GM23338 (cell line): ENCODE results near the gene CXCR5. TPM values are rescaled to one million over a fixed set of nuclear protein-coding genes. Genes with fewer than 3 reads are reported as not detected.

Experiments used
- ATAC-seq: fragments of 200-7000 bp; cut with Tn5 transposase; 3 replicates; pipeline ENCODE4 v1.9.1; 2020
- DNase-seq: peaks from one replicate; pipeline ENCODE4 v3.0.0-alpha.2; 2015; ENCODE audit warnings: low spot score
- H2AFZ ChIP-seq: fragments of 200-600 bp; sonication (generic); 2 replicates; pipeline ENCODE4 v1.8.0; 2016; ENCODE audit warnings: antibody characterized with exemption, mild to moderate bottlenecking, moderate library complexity
- H3F3A ChIP-seq: fragments of 200-600 bp; sonication (generic); replicated peaks from 2 replicates; pipeline ENCODE4 v1.8.0; 2017; ENCODE audit warnings: antibody characterized with exemption, mixed run types, low read depth
- H3K27ac ChIP-seq: fragments of 200-600 bp; sonication (generic); 2 replicates; pipeline ENCODE4 v1.6.1; 2016; ENCODE audit warnings: low read depth
- H3K27me3 ChIP-seq: fragments of 200-600 bp; sonication (generic); 2 replicates; pipeline ENCODE4 v1.8.0; 2016; ENCODE audit warnings: mild to moderate bottlenecking, mixed run types, moderate library complexity; ENCODE audit not compliant: insufficient read depth
- H3K36me3 ChIP-seq: fragments of 200-600 bp; sonication (generic); 2 replicates; pipeline ENCODE4 v1.8.0; 2016; ENCODE audit warnings: mild to moderate bottlenecking; ENCODE audit not compliant: insufficient read depth
- H3K4me1 ChIP-seq: fragments of 200-600 bp; sonication (generic); 2 replicates; pipeline ENCODE4 v1.8.0; 2016; ENCODE audit warnings: mild to moderate bottlenecking, moderate library complexity; ENCODE audit not compliant: insufficient read depth
- H3K4me2 ChIP-seq: fragments of 200-600 bp; sonication (generic); 2 replicates; pipeline ENCODE4 v1.7.1; 2017; ENCODE audit warnings: mixed run types
- H3K4me3 ChIP-seq: fragments of 200-600 bp; sonication (generic); 2 replicates; pipeline ENCODE4 v1.6.1; 2016; ENCODE audit warnings: mixed run types
- H3K79me2 ChIP-seq: fragments of 200-600 bp; sonication (generic); replicated peaks from 2 replicates; pipeline ENCODE4 v1.8.0; 2017; ENCODE audit warnings: mild to moderate bottlenecking; ENCODE audit not compliant: insufficient read depth
- H3K9me2 ChIP-seq: fragments of 200-600 bp; sonication (generic); 2 replicates; pipeline ENCODE4 v1.8.0; 2017; ENCODE audit not compliant: insufficient read depth
- H4K20me1 ChIP-seq: fragments of 200-600 bp; sonication (generic); replicated peaks from 2 replicates; pipeline ENCODE4 v1.8.0; 2017; ENCODE audit warnings: mild to moderate bottlenecking; ENCODE audit not compliant: insufficient read depth
- H3K27ac Mint-ChIP-seq: 2 replicates; pipeline ENCODE4 v1.8.0; 2020; ENCODE audit warnings: inconsistent platforms, mild to moderate bottlenecking, moderate library complexity, mixed read lengths
- H3K27me3 Mint-ChIP-seq: 3 replicates; pipeline ENCODE4 v1.8.0; 2022; ENCODE audit warnings: low read depth, mild to moderate bottlenecking, moderate library complexity, mixed read lengths, inconsistent platforms; ENCODE audit not compliant: insufficient read depth, poor library complexity
- H3K36me3 Mint-ChIP-seq: 3 replicates; pipeline ENCODE4 v1.8.0; 2021; ENCODE audit warnings: low read depth, mild to moderate bottlenecking, inconsistent platforms, moderate library complexity, mixed read lengths
- H3K4me1 Mint-ChIP-seq: 3 replicates; pipeline ENCODE4 v1.8.0; 2020; ENCODE audit warnings: mild to moderate bottlenecking, inconsistent platforms, mixed read lengths
- H3K4me3 Mint-ChIP-seq: 3 replicates; pipeline ENCODE4 v1.8.0; 2021; ENCODE audit warnings: moderate library complexity, mild to moderate bottlenecking, inconsistent platforms, mixed read lengths
- H3K9me3 Mint-ChIP-seq: 3 replicates; pipeline ENCODE4 v1.8.0; 2020; ENCODE audit warnings: moderate library complexity, mild to moderate bottlenecking, inconsistent platforms, mixed read lengths
- CREB1 ChIP-seq: fragments of 250-450 bp; sonication (Bioruptor Pico); IDR thresholded peaks from 2 replicates; pipeline ENCODE4 v1.5.0; 2020; ENCODE audit warnings: low read depth, mild to moderate bottlenecking, moderate library complexity
- ETS1 ChIP-seq: IDR thresholded peaks from 2 replicates; pipeline ENCODE4 v1.6.1; 2016; ENCODE audit warnings: antibody characterized with exemption
- EZH2 ChIP-seq: fragments of 200-600 bp; sonication (generic); IDR thresholded peaks from one replicate; pipeline ENCODE4 v1.8.0; 2017; ENCODE audit warnings: antibody characterized with exemption, mild to moderate bottlenecking, low read depth; ENCODE audit not compliant: unreplicated experiment
- EZH2phosphoT487 ChIP-seq: fragments of 200-600 bp; sonication (generic); IDR thresholded peaks from one replicate; pipeline ENCODE4 v1.8.1; 2018; ENCODE audit warnings: antibody characterized with exemption; ENCODE audit not compliant: unreplicated experiment
- JUNB ChIP-seq: IDR thresholded peaks from one replicate; pipeline ENCODE4 v1.6.1; 2016; ENCODE audit warnings: antibody characterized with exemption; ENCODE audit not compliant: unreplicated experiment
- NANOG ChIP-seq: IDR thresholded peaks from 2 replicates; pipeline ENCODE4 v1.6.1; 2016; ENCODE audit warnings: antibody characterized with exemption, borderline replicate concordance
- POLR2AphosphoS5 ChIP-seq: IDR thresholded peaks from 2 replicates; pipeline ENCODE4 v1.6.1; 2016; ENCODE audit warnings: antibody characterized with exemption, low read depth
- STAT1 ChIP-seq: IDR thresholded peaks from one replicate; pipeline ENCODE4 v1.6.1; 2016; ENCODE audit warnings: antibody characterized with exemption; ENCODE audit not compliant: unreplicated experiment
- ZNF114 ChIP-seq: fragments of 250-450 bp; sonication (Bioruptor Pico); IDR thresholded peaks from 2 replicates; pipeline ENCODE4 v1.5.0; 2020; ENCODE audit warnings: mild to moderate bottlenecking, moderate library complexity
- ZNF331 ChIP-seq: fragments of 250-450 bp; sonication (Bioruptor Pico); IDR thresholded peaks from 2 replicates; pipeline ENCODE4 v1.5.0; 2020; ENCODE audit warnings: low read depth, mild to moderate bottlenecking, moderate library complexity
- ZNF462 ChIP-seq: fragments of 250-450 bp; sonication (Bioruptor Pico); IDR thresholded peaks from 2 replicates; pipeline ENCODE4 v1.5.0; 2020; ENCODE audit warnings: mild to moderate bottlenecking, moderate library complexity
- polyA plus RNA-seq: library from polyadenylated mRNA; unstranded; fragments of >200 nt; fragmentation: Nextera tagmentation; extraction: Ambion mirVana; gene quantifications from 2 replicates; pipeline ENCODE4 v1.2.1, GENCODE V29; 2016
- total RNA-seq: library from RNA; depleted of rRNA; stranded (reverse); fragments of >200 nt; shearing (Covaris generic); gene quantifications from 2 replicates; pipeline ENCODE4 v1.2.3, GENCODE V29; 2014
- TF ChIP-seq, protein P1 (sequence below): IDR thresholded peaks from one replicate; pipeline ENCODE4 v1.6.1; 2018; ENCODE audit warnings: antibody characterized with exemption; ENCODE audit not compliant: unreplicated experiment
- TF ChIP-seq, protein P2 (sequence below), 2 experiments: fragments of 200-600 bp in 1 of 2; sonication (generic) in 1 of 2; conservative IDR thresholded peaks; 2 replicates each; pipeline versions ENCODE4 v1.5.1 to v1.6.1; 2016 to 2017; ENCODE audit warnings: antibody characterized with exemption in 2 of 2, low read depth in 2 of 2, mild to moderate bottlenecking in 2 of 2, moderate library complexity in 1 of 2

CXCR5 gene
- total and polyA plus RNA-seq, 2 experiments from 2014 or later, result 0.18 TPM; not detected in 1

DNA sequence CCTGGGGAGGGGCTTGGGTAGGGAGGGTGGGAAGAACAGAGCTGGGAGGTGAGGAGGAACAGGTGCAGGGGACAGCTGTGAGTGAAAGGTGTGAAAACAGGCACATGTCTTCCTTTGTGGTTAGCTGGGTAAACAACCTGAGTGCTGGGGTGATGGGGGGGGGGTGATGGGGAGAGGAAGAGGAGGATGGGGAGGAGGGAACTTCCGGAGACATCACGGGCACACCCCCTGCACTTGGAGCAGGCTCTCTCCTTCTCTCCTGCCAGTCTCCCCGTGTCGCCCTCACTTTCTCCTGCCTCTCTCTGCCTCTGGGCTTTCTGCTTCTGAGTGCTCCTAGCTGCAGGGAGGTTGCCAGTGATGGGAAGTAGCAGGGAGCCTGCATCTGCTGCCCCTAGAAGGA is 8.8 kb downstream of the CXCR5 start (continued):
- TF ChIP-seq, protein P1, sequence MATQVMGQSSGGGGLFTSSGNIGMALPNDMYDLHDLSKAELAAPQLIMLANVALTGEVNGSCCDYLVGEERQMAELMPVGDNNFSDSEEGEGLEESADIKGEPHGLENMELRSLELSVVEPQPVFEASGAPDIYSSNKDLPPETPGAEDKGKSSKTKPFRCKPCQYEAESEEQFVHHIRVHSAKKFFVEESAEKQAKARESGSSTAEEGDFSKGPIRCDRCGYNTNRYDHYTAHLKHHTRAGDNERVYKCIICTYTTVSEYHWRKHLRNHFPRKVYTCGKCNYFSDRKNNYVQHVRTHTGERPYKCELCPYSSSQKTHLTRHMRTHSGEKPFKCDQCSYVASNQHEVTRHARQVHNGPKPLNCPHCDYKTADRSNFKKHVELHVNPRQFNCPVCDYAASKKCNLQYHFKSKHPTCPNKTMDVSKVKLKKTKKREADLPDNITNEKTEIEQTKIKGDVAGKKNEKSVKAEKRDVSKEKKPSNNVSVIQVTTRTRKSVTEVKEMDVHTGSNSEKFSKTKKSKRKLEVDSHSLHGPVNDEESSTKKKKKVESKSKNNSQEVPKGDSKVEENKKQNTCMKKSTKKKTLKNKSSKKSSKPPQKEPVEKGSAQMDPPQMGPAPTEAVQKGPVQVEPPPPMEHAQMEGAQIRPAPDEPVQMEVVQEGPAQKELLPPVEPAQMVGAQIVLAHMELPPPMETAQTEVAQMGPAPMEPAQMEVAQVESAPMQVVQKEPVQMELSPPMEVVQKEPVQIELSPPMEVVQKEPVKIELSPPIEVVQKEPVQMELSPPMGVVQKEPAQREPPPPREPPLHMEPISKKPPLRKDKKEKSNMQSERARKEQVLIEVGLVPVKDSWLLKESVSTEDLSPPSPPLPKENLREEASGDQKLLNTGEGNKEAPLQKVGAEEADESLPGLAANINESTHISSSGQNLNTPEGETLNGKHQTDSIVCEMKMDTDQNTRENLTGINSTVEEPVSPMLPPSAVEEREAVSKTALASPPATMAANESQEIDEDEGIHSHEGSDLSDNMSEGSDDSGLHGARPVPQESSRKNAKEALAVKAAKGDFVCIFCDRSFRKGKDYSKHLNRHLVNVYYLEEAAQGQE, result no peak
- no peak for TF ChIP-seq ZNF114 (CRISPR knock-in tag)
- TF ChIP-seq EZH2, result no peak
- TF ChIP-seq NANOG, result no peak
- no peak for TF ChIP-seq STAT1

DNA sequence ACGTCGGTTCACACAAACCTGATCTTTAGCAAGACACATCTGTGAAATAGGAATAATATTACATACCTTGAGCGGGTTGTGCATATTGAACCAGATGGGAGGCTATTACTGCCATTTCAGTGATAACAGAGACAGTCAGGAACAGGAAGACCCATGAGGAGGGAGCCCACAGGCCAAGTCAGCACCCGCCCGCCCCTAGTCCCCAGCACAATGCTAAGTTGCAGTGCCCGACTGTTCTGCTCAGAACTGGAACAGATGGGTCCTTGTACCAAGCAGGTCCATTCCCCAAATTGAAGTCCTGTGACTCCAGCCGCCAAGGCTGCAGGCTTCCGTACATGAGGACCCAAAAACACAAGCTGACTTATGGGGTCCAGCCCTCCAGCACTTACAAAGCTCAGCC is 9.3 kb downstream of the CXCR5 start:
- Mint-ChIP-seq H3K27me3 (peaks cover 43% of the 10 kb centered on the region), H3K27ac (no peak overlapping the region), H3K4me3 (no peak overlapping the region; the same call in 2 of the 3 replicates), H3K9me3 (no peaks in the 10 kb centered on the region; the same call in 1 of the 3 replicates), H3K4me1 (peaks cover 46% of the 10 kb centered on the region), H3K36me3 (peaks cover 7% of the 10 kb centered on the region; the same call in 2 of the 3 replicates)
- ATAC-seq, result no peak
- Histone ChIP-seq H3K4me2 (no peak overlapping the region), H3K4me1 (peaks cover 22% of the 10 kb centered on the region), H3F3A (0 out of 2 replicates have a peak, but pooled peaks cover 2% of the 10 kb centered on the region), H3K27me3 (no peaks in the 10 kb centered on the region), H3K36me3 (no peaks in the 10 kb centered on the region), H4K20me1 (0 out of 2 replicates have a peak, but pooled peaks cover 4% of the 10 kb centered on the region), H3K79me2 (no peaks in the 10 kb centered on the region), H3K4me3 (no peak overlapping the region), H3K27ac (no peak overlapping the region), H2AFZ (no peak overlapping the region), H3K9me2 (no peaks in the 10 kb centered on the region)
- no peak for DNase-seq
- no peak for TF ChIP-seq NANOG
- no peak for TF ChIP-seq ZNF462 (CRISPR knock-in tag)
- no peak for TF ChIP-seq STAT1
- no peak for TF ChIP-seq JUNB
- TF ChIP-seq EZH2phosphoT487, result no peak
- no peak for TF ChIP-seq CREB1
- no peak for TF ChIP-seq ETS1
- TF ChIP-seq, protein P2, sequence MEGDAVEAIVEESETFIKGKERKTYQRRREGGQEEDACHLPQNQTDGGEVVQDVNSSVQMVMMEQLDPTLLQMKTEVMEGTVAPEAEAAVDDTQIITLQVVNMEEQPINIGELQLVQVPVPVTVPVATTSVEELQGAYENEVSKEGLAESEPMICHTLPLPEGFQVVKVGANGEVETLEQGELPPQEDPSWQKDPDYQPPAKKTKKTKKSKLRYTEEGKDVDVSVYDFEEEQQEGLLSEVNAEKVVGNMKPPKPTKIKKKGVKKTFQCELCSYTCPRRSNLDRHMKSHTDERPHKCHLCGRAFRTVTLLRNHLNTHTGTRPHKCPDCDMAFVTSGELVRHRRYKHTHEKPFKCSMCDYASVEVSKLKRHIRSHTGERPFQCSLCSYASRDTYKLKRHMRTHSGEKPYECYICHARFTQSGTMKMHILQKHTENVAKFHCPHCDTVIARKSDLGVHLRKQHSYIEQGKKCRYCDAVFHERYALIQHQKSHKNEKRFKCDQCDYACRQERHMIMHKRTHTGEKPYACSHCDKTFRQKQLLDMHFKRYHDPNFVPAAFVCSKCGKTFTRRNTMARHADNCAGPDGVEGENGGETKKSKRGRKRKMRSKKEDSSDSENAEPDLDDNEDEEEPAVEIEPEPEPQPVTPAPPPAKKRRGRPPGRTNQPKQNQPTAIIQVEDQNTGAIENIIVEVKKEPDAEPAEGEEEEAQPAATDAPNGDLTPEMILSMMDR (conservative IDR thresholded peaks at IDR 0.05; ENCODE audit: low read depth in 2 of 2), result no peak
- TF ChIP-seq ZNF331 (CRISPR knock-in tag), result no peak
- TF ChIP-seq POLR2AphosphoS5, result no peak
- TF ChIP-seq EZH2, result no peak
